ENCODE data around the gene RUFY3.

GRCh38 chr4:70737006-70737405 is 15.2 kb downstream of the RUFY3 start:
- TF ChIP-seq POLR2A (IDR thresholded peaks at IDR 0.05; ENCODE audit: low read depth, low read length) (no peak), TAF1 (IDR thresholded peaks at IDR 0.05; ENCODE audit: borderline replicate concordance, low read depth, low read length) (no peak), POLR2AphosphoS5 (IDR thresholded peaks at IDR 0.05; ENCODE audit: low read depth, low read length) (no peak)
